ENCODE data around the gene JAG2.

Gene JAG2

GRCh38 chr14:105153331-105153731 lies 15.2 kb downstream of the JAG2 start:
- no peaks in the 10 kb centered on the region for H3K27me3 ChIP-seq (ENCODE audit: low read length)
- H3K27ac ChIP-seq (ENCODE audit: low read depth, low read length) = no peak overlapping the region
- no peaks in the 10 kb centered on the region for H3F3A ChIP-seq (ENCODE audit: insufficient read depth)
- H3K9me2 ChIP-seq (replicated peaks; ENCODE audit: insufficient read depth, low read length) = no peaks in the 10 kb centered on the region
- H2AFZ ChIP-seq (ENCODE audit: low read depth, low read length, severe bottlenecking) = no peak overlapping the region
- no peaks in the 10 kb centered on the region for H4K20me1 ChIP-seq (ENCODE audit: low read depth, low read length)
- H3K9me3 ChIP-seq (ENCODE audit: insufficient read depth, low read length) = no peaks in the 10 kb centered on the region
- no peak for TF ChIP-seq CTCF (IDR thresholded peaks at IDR 0.05; ENCODE audit: insufficient read depth, low read length, poor library complexity, severe bottlenecking)
- TF ChIP-seq EZH2phosphoT487 (conservative IDR thresholded peaks at IDR 0.05; ENCODE audit: low read length) = no peak
- no peak overlapping the region for H3K4me2 ChIP-seq (ENCODE audit: low read depth, low read length, poor library complexity, severe bottlenecking)
- H3K4me3 ChIP-seq (ENCODE audit: insufficient read depth, low read length, poor library complexity, severe bottlenecking) = no peak overlapping the region
- no peak overlapping the region for H3K9ac ChIP-seq (ENCODE audit: low read length)
- no peaks in the 10 kb centered on the region for H3K79me2 ChIP-seq (ENCODE audit: insufficient read depth, low read length)
- H3K36me3 ChIP-seq (ENCODE audit: low read length) = no peaks in the 10 kb centered on the region

- Histone ChIP-seq H3K9me3 (ENCODE audit: insufficient read depth, low read length) (no peaks in the 10 kb centered on the region), H3K9ac (ENCODE audit: low read length) (no peak overlapping the region), H3K36me3 (ENCODE audit: low read length) (no peaks in the 10 kb centered on the region), H3F3A (ENCODE audit: insufficient read depth) (no peaks in the 10 kb centered on the region), H3K27me3 (ENCODE audit: low read length) (no peaks in the 10 kb centered on the region), H3K4me2 (ENCODE audit: low read depth, low read length, poor library complexity, severe bottlenecking) (no peak overlapping the region), H3K9me2 (replicated peaks; ENCODE audit: insufficient read depth, low read length) (no peaks in the 10 kb centered on the region), H4K20me1 (ENCODE audit: low read depth, low read length) (no peaks in the 10 kb centered on the region), H3K79me2 (ENCODE audit: insufficient read depth, low read length) (no peaks in the 10 kb centered on the region), H3K4me3 (ENCODE audit: insufficient read depth, low read length, poor library complexity, severe bottlenecking) (no peak overlapping the region), H2AFZ (ENCODE audit: low read depth, low read length, severe bottlenecking) (no peak overlapping the region), H3K27ac (ENCODE audit: low read depth, low read length) (no peak overlapping the region)
- no peak for TF ChIP-seq CTCF (IDR thresholded peaks at IDR 0.05; ENCODE audit: insufficient read depth, low read length, poor library complexity, severe bottlenecking)
- no peak for TF ChIP-seq EZH2phosphoT487 (conservative IDR thresholded peaks at IDR 0.05; ENCODE audit: low read length)
Observed at GRCh38 chr14:105152794-105153241, 15.8 kb downstream of the JAG2 start.

GRCh38 chr14:105151838-105152793 lies 16.5 kb downstream of the JAG2 start:
- H3F3A ChIP-seq (ENCODE audit: insufficient read depth) = no peaks in the 10 kb centered on the region
- no peak overlapping the region for H3K27ac ChIP-seq (ENCODE audit: low read depth, low read length)
- H3K9me3 ChIP-seq (ENCODE audit: insufficient read depth, low read length) = no peaks in the 10 kb centered on the region
- no peaks in the 10 kb centered on the region for H3K9me2 ChIP-seq (replicated peaks; ENCODE audit: insufficient read depth, low read length)
- TF ChIP-seq EZH2phosphoT487 (conservative IDR thresholded peaks at IDR 0.05; ENCODE audit: low read length) (no peak), CTCF (IDR thresholded peaks at IDR 0.05; ENCODE audit: insufficient read depth, low read length, poor library complexity, severe bottlenecking) (no peak)
- H2AFZ ChIP-seq (ENCODE audit: low read depth, low read length, severe bottlenecking) = no peak overlapping the region
- no peaks in the 10 kb centered on the region for H3K27me3 ChIP-seq (ENCODE audit: low read length)
- no peak overlapping the region for H3K4me2 ChIP-seq (ENCODE audit: low read depth, low read length, poor library complexity, severe bottlenecking)
- H3K79me2 ChIP-seq (ENCODE audit: insufficient read depth, low read length) = no peaks in the 10 kb centered on the region
- H4K20me1 ChIP-seq (ENCODE audit: low read depth, low read length) = no peaks in the 10 kb centered on the region
- H3K9ac ChIP-seq (ENCODE audit: low read length) = no peak overlapping the region
- H3K4me3 ChIP-seq (ENCODE audit: insufficient read depth, low read length, poor library complexity, severe bottlenecking) = no peak overlapping the region
- H3K36me3 ChIP-seq (ENCODE audit: low read length) = no peaks in the 10 kb centered on the region
